Prostate gland (tissue), 2 donors: ENCODE measurements around the gene TMEM231.

ENCODE experiments used
- CTCF ChIP-seq, 4 experiments: fragments of 200-600 bp in 2 of 4; fragments of 450-650 bp in 2 of 4; sonication (generic) in 2 of 4; IDR thresholded peaks; 1 replicate in 3 of 4; 2 replicates in 1 of 4; pipeline ENCODE4 v1.5.1; 2016 to 2019; ENCODE audit warnings: antibody characterized with exemption in 4 of 4, mild to moderate bottlenecking in 2 of 4, moderate library complexity in 2 of 4
- POLR2A ChIP-seq: fragments of 450-650 bp; IDR thresholded peaks from one replicate; pipeline ENCODE4 v1.6.1; 2016; ENCODE audit warnings: antibody characterized with exemption, mild to moderate bottlenecking

GRCh38 chr16:75491876-75492275 is 64.2 kb downstream of the TMEM231 start:
- TF ChIP-seq POLR2A: no peak
- no peak for TF ChIP-seq CTCF (IDR thresholded peaks at IDR 0.05)
